Stimulated activated naive B cell treated with anti-CD40 and anti-IgM and Interleukin-4, amounts not matched to agents 10 μg/mL and 1 μg/mL and 100 μg/mL, for 72 hours (primary cell): Measurements from ENCODE around the gene SFI1.
"Not testable (repeated sequence)": the region's sequence is repeated elsewhere in the genome, so short reads cannot be mapped to it uniquely, and the experiment has no call there.

Experiments used
- ATAC-seq, 2 donors: fragments of 150-1000 bp; cut with Tn5 transposase; replicated peaks; 2 replicates each; pipeline ENCODE4 v1.10.0; 2021; ENCODE audit warnings: moderate library complexity in 1 of 2
- DNase-seq: peaks from one replicate; pipeline ENCODE4 v3.0.0; 2021
- H3K27ac Mint-ChIP-seq: one replicate; pipeline ENCODE4 v1.8.0; 2022; ENCODE audit warnings: mild to moderate bottlenecking, mixed read lengths
- H3K27me3 Mint-ChIP-seq, 2 donors: one replicate each; pipeline ENCODE4 v1.8.0; 2022; ENCODE audit warnings: mixed read lengths in 2 of 2
- H3K36me3 Mint-ChIP-seq, 2 donors: one replicate each; pipeline ENCODE4 v1.8.0; 2022; ENCODE audit warnings: mixed read lengths in 2 of 2, mild to moderate bottlenecking in 1 of 2
- H3K4me1 Mint-ChIP-seq, 2 donors: one replicate each; pipeline ENCODE4 v1.8.0; 2022; ENCODE audit warnings: mixed read lengths in 2 of 2, mild to moderate bottlenecking in 1 of 2
- H3K4me3 Mint-ChIP-seq, 2 donors: one replicate each; pipeline ENCODE4 v1.8.0; 2022; ENCODE audit warnings: mild to moderate bottlenecking in 2 of 2, mixed read lengths in 2 of 2, moderate library complexity in 1 of 2
- H3K9me3 Mint-ChIP-seq, 2 donors: one replicate each; pipeline ENCODE4 v1.8.0; 2022; ENCODE audit warnings: mixed read lengths in 2 of 2, mild to moderate bottlenecking in 1 of 2

SFI1 gene

DNA sequence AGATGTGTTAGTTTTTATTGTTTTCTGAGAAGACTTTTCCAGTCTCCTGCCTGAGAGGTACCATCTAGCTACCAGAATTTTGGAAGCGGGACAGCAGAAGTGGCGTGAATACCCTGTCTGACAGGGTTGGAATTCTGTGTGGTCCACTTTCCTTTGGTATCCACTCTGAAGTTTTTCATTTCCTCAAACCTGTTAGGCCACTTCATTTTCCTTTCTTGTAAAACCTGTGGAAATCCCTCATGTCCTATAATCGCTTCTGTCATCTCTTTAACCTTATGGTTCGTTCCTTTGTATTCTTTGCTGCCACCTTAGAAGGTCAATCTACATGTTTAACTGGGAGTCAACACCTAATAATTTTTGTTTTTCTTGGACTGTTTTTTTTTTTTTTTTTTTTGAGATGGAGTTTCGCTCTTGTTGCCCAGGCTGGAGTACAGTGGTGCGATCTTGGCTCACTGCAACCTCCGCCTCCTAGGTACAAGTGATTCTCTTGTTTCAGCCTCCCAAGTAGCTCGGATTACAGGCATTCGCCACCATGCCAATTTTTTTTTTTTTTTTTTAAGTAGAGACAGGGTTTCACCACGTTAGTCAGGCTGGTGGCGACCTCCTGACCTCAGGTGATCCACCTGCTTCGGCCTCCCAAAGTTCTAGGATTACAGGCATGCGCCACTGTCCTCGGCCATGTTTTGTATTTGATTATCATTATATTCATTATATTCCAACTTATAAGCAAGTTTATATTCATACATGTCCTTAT lies 7.1 kb downstream of the SFI1 start:
- peaks cover 13 to 36% of the 10 kb centered on the region in 2 donors for H3K36me3 Mint-ChIP-seq

DNA sequence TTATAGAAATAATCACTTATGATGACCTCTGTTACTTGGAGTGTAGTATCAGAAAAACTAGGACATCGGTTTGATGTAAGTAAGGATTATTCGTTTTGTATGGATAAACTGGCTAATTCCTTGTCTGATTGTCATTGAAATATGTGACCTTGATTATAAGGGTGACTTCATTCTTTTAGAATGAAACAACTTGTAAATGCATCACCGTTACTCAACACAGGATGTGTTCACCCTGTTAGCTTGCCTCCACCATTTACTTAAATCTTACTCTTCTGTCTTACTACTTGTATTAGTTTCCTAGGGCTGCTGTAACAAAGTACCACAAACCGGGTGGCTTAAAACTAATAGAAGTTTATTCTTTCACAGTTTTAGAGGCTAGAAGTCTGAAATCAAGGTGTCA lies 7.9 kb downstream of the SFI1 start:
- no peak for ATAC-seq
- peaks cover 9 to 19% of the 10 kb centered on the region in 2 donors for H3K4me1 Mint-ChIP-seq

More for the DNA sequence above, 7.1 kb downstream of the SFI1 start:
- H3K4me3 Mint-ChIP-seq = no peak overlapping the region
- H3K27ac Mint-ChIP-seq = no peak overlapping the region
- no peak for DNase-seq
- peaks cover 7 to 27% of the 10 kb centered on the region in 2 donors for H3K4me1 Mint-ChIP-seq
- H3K9me3 Mint-ChIP-seq = no peaks in the 10 kb centered on the region
- H3K27me3 Mint-ChIP-seq = no peaks in the 10 kb centered on the region
- no peak for ATAC-seq

DNA sequence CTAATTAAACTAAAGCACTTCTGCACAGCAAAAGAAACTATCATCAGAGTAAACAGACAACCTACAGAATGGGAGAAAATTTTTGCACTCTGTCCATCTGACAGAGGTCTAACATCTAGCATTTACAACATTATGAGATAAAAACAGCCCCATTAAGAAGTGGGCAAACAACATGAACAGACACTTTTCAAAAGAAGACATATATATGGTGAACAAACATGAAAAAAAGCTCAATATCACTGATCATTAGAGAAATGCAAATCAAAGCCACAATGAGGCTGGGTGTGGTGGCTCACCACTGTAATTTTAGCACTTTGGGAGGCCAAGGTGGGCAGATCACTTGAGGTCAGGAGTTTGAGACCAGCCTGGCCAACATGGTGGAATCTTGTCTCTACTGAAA lies 11.2 kb downstream of the SFI1 start:
- not testable (repeated sequence) for H3K9me3 Mint-ChIP-seq, H3K27ac Mint-ChIP-seq, ATAC-seq, DNase-seq, H3K4me3 Mint-ChIP-seq, H3K27me3 Mint-ChIP-seq
- Mint-ChIP-seq H3K4me1 (peaks cover 9 to 25% of the 10 kb centered on the region in 2 donors), H3K36me3 (peaks cover 26 to 48% of the 10 kb centered on the region in 2 donors)

More for the DNA sequence above, 7.9 kb downstream of the SFI1 start:
- peaks cover 21 to 43% of the 10 kb centered on the region in 2 donors for H3K36me3 Mint-ChIP-seq
- no peak overlapping the region for H3K4me3 Mint-ChIP-seq
- H3K27ac Mint-ChIP-seq = no peak overlapping the region
- no peak for DNase-seq
- no peaks in the 10 kb centered on the region for H3K27me3 Mint-ChIP-seq
- no peaks in the 10 kb centered on the region for H3K9me3 Mint-ChIP-seq

DNA sequence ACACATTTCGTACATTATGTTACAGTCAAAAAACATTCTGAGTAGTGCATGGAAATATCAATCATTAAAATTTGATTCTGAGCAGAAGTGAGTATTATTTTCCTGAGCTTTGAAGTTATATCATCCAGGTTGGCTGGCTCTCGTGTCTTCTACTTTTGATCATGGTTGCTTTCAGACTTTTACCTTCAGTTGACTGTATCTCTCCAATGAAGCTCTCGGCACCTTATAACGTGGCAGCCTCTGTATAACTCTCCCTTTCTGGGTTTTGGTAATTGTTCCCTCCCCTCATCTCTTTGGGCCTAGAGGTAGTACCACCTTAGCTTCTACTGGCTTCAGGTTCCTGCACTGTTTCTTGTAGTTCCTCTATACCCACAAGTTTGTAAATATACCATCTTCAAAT lies 12.2 kb downstream of the SFI1 start:
- H3K4me3 Mint-ChIP-seq = no peak overlapping the region
- H3K27me3 Mint-ChIP-seq = no peaks in the 10 kb centered on the region
- ATAC-seq (no peak), DNase-seq (no peak)
- H3K4me1 Mint-ChIP-seq = peaks cover 9 to 22% of the 10 kb centered on the region in 2 donors
- H3K36me3 Mint-ChIP-seq = peaks cover 26 to 48% of the 10 kb centered on the region in 2 donors
- H3K9me3 Mint-ChIP-seq = no peaks in the 10 kb centered on the region
- no peak overlapping the region for H3K27ac Mint-ChIP-seq

DNA sequence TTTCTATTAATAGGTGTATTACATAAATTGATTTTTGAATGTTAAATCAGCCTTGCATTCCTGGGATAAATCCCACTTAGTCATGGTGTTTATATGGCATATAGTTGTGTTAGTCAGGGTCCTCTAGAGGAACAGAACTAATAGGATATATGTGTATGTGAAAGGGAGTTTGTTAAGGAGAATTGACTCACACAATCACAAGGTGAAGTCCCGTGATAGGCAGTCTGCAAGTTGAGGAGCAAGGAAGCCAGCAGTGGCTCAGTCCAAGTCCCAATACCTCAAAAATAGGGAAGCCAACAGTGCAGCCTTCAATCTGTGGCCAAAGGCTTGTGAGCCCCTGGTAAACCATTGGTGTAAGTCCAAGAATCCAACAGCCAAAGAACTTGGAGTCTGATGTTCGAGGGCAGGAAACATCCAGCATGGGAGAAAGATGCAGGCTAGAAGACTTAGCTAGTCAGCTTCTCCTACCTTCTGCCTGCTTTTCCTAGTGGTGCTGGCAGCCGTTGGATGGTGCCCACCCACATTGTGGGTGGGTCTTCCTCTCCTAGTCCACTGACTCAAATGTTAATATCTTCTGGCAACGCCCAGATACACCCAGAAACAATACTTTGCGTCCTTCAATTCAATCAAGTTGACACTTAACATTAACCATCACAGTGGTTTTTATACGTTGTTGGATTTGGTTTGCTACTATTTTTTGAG lies 12.9 kb downstream of the SFI1 start:
- Mint-ChIP-seq H3K9me3 (no peaks in the 10 kb centered on the region), H3K4me1 (peaks cover 9 to 22% of the 10 kb centered on the region in 2 donors), H3K27ac (no peak overlapping the region)

DNA sequence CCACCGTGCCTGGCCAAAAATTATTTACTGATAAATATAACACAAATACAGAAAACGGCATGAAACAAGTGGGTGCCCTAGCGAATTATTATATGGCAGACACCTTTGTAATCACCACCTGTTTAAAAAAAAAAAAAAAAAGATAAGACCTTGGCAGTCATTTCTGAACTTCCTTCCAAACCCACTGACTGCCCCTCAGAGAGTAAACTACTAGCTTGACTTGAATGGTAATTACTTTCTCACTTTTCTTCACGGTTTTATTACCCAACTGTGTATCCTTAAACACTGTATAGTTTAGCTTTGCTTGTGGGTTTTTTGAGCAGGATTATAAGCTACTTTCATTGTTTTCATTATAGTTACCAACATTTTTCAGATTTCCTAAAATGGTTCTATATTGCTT lies 23.7 kb downstream of the SFI1 start:
- H3K4me1 Mint-ChIP-seq = peaks cover 4 to 15% of the 10 kb centered on the region in 2 donors

More for the DNA sequence above, 12.9 kb downstream of the SFI1 start:
- H3K27me3 Mint-ChIP-seq = no peaks in the 10 kb centered on the region
- DNase-seq = no peak
- ATAC-seq = no peak
- H3K36me3 Mint-ChIP-seq = peaks cover 26 to 48% of the 10 kb centered on the region in 2 donors
- no peak overlapping the region for H3K4me3 Mint-ChIP-seq

DNA sequence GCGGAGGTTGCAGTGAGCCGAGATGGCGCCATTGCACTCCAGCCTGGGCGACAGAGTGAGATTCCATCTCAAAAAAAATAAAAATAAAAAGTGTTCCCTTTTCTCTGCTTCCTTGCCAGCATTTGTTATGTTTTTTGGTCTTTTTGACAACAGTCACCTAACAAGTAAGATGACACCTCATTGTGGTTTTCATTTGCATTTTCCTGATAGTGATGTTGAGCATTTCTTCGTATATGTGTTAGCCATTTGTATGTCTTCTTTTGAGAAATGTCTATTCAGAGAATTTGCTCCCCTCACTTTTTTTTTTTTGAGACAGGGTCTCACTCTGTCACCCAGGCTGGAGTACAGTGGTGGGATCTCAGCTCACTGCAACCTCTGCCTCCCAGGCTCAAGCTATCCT lies 27.8 kb downstream of the SFI1 start:
- H3K27me3 Mint-ChIP-seq, ATAC-seq, DNase-seq, H3K9me3 Mint-ChIP-seq, H3K4me3 Mint-ChIP-seq, H3K27ac Mint-ChIP-seq: not testable (repeated sequence)
- peaks cover 11 to 37% of the 10 kb centered on the region in 2 donors for H3K4me1 Mint-ChIP-seq
- peaks cover 26 to 43% of the 10 kb centered on the region in 2 donors for H3K36me3 Mint-ChIP-seq

More for the DNA sequence above, 23.7 kb downstream of the SFI1 start:
- no peaks in the 10 kb centered on the region for H3K27me3 Mint-ChIP-seq
- no peak for DNase-seq
- peak; percentile 36 to 55 for ATAC-seq
- H3K9me3 Mint-ChIP-seq = peaks cover 0 to 1% of the 10 kb centered on the region in 2 donors
- H3K36me3 Mint-ChIP-seq = peaks cover 26 to 46% of the 10 kb centered on the region in 2 donors
- H3K4me3 Mint-ChIP-seq = no peak overlapping the region
- H3K27ac Mint-ChIP-seq = no peak overlapping the region

DNA sequence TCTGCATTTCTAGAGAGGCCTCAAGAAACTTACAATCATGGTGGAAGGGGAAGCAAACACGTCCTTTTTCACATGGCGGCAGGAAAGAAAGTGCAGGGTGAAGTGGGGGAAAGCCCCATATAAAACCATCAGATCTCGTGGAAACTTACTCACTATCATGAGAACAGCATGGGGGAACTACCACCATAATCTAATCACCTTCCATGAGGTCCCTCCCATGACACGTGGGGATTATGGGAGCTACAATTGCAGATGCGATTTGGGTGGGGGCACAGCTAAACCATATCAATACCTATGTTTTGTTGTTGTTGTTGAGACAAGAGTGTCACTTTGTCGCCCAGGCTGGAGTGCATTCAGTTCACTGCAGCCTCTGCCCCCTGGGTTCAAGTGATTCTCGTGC lies 29.9 kb downstream of the SFI1 start:
- ATAC-seq (peak; percentile 95 to 96), DNase-seq (peak; percentile 40)
- Mint-ChIP-seq H3K4me3 (no peak overlapping the region), H3K36me3 (peaks cover 32 to 50% of the 10 kb centered on the region in 2 donors), H3K9me3 (peaks cover 0 to 4% of the 10 kb centered on the region in 2 donors), H3K4me1 (peaks cover 11 to 31% of the 10 kb centered on the region in 2 donors), H3K27me3 (no peaks in the 10 kb centered on the region), H3K27ac (peak overlapping the region; percentile 90)

DNA sequence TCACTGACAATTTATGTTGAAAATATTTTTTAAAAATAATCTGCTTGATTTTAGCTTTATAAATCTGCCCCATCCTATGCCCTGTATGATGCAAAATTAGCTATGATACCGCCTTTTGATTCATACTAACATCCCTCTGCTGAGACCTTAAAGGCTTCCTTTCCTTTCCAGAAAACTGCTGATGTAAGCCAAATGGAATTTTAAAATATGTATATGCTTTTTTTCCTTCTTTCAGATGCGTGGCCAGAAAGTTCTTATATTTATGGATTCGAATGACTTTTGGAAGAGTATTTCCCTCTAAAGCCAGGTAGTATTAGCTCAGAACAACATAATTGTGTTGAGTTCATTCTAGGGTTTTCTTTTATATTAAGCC lies 34.5 kb downstream of the SFI1 start:
- Mint-ChIP-seq H3K9me3 (peaks cover 0 to 2% of the 10 kb centered on the region in 2 donors), H3K27me3 (no peaks in the 10 kb centered on the region), H3K4me3 (no peak overlapping the region), H3K27ac (no peak overlapping the region), H3K4me1 (peaks cover 11 to 25% of the 10 kb centered on the region in 2 donors), H3K36me3 (peaks cover 31 to 51% of the 10 kb centered on the region in 2 donors)
- DNase-seq = no peak
- ATAC-seq = no peak

DNA sequence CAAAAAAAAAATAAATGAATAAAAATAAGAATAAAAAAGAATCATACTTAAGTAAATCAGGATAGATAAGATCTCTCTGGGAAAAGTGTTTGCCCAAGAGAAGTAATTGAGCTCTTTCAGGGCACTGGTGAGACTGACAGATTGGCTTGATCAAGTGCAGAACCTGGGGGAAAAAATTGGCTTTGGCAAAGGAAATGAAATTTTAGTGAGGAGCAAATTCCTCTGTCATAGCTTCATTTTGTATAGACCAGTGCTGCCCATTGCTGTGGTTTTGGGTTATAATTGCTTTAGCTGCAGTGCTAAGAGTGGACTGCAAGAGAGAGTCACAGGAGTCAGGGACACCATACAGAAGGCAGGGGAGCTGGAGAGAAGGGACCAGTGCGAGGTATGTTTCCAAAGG lies 35.7 kb downstream of the SFI1 start:
- Mint-ChIP-seq H3K27ac (peak overlapping the region; percentile 66), H3K4me3 (no peak overlapping the region), H3K9me3 (no peaks in the 10 kb centered on the region), H3K36me3 (peaks cover 28 to 46% of the 10 kb centered on the region in 2 donors), H3K27me3 (no peaks in the 10 kb centered on the region), H3K4me1 (peaks cover 15 to 21% of the 10 kb centered on the region in 2 donors)
- DNase-seq (no peak), ATAC-seq (no peak)

DNA sequence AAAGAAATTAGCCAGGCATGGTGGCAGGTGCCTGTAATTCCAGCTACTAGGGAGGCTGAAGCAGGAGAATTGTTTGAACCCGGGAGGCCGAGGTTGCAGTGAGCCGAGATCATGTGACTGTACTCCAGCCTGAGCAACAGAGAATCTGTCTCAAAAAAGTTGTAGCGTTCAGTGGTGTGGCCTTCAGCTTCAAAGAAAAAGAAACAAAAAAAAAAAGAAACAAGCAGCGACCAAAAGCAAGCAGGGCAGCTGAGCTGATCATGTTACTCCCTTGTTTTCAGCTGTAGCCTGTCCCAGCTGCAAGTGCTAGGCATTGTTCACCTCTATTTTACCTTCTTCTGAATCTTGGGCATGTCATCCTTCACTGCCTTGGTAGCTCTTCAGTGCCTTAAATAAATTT lies 37.0 kb downstream of the SFI1 start:
- Mint-ChIP-seq H3K36me3 (peaks cover 26 to 54% of the 10 kb centered on the region in 2 donors), H3K27ac (no peak overlapping the region), H3K4me3 (no peak overlapping the region), H3K9me3 (no peaks in the 10 kb centered on the region), H3K4me1 (peaks cover 17 to 23% of the 10 kb centered on the region in 2 donors), H3K27me3 (no peaks in the 10 kb centered on the region)
- DNase-seq (no peak), ATAC-seq (no peak)

DNA sequence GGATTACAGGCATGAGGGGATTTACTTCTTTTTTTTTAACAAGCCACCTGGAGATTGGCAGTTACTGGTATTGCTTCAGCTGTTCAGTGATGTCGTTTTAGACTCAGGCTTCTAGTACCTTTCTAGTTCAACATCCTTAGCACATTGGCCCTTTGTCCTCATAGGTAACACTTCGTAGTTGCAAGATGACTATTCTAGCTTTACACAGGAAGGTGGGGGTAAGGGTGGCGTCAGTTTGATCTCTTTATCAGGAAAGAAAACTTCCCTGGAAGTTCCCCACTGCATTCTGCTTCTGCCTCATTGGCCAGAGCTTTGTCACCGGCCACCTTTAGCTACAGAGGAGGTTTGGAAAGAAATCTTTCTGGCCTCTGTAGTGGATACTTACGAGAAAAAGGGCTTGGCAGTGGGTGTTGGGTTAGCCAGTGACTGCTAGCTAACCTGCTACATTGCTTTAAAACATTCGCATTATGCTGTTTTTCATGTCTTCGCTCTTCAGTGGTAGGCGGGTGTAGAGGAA lies 40.7 kb downstream of the SFI1 start:
- DNase-seq = peak; percentile 48
- Mint-ChIP-seq H3K27me3 (no peaks in the 10 kb centered on the region), H3K27ac (peak overlapping the region; percentile 91), H3K4me1 (peaks cover 24 to 32% of the 10 kb centered on the region in 2 donors), H3K36me3 (peaks cover 27 to 58% of the 10 kb centered on the region in 2 donors), H3K4me3 (peak overlapping the region; percentile 25 to 68), H3K9me3 (no peaks in the 10 kb centered on the region)
- ATAC-seq = peak; percentile 75 to 95

DNA sequence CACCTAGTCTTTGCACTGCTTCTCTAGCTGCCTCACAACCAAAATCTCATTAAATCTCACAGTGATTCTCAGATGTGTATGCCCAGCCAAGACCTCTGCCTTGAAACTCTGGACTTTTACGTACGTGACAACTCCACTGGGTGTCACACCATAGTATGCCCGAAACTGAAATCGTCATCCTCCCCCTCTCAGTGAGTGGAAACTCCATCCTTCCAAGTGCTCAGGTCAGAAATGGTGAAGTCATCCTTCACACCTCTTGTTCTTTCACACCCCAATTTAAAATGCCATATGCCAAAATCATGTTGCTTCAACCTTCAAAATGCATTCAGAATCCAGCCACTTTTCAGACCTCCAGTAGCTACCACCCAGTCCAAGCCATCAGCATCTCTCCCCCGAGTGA lies 42.5 kb downstream of the SFI1 start:
- H3K36me3 Mint-ChIP-seq = peaks cover 21 to 47% of the 10 kb centered on the region in 2 donors
- H3K27ac Mint-ChIP-seq = peak overlapping the region; percentile 65
- peaks cover 20 to 25% of the 10 kb centered on the region in 2 donors for H3K4me1 Mint-ChIP-seq

DNA sequence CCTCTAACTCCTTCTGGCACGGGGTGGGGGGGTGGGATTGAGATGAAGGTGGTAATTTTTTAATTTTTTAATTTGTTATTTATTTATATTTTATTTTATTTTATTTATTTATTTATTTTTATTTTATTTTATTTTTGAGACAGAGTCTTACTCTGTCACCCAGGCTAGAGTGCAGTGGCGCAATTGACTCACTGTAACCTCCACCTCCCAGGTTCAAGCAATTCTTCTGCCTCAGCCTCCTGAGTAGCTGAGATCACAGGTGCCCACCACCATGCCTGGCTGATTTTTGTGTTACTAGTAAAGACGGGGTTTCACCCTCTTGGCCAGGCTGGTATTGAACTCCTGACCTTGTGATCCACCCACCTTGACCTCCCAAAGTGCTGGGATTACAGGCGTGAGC lies 43.8 kb downstream of the SFI1 start:
- not testable (repeated sequence) for DNase-seq, H3K27ac Mint-ChIP-seq, H3K4me3 Mint-ChIP-seq, H3K9me3 Mint-ChIP-seq, H3K27me3 Mint-ChIP-seq, ATAC-seq
- Mint-ChIP-seq H3K36me3 (peaks cover 13 to 38% of the 10 kb centered on the region in 2 donors), H3K4me1 (peaks cover 18 to 25% of the 10 kb centered on the region in 2 donors)

More for the DNA sequence above, 42.5 kb downstream of the SFI1 start:
- ATAC-seq (peak in 1 of 2 donors; percentile 18), DNase-seq (no peak)
- Mint-ChIP-seq H3K4me3 (no peak overlapping the region), H3K27me3 (no peaks in the 10 kb centered on the region), H3K9me3 (no peaks in the 10 kb centered on the region)
